Middle frontal gyrus (tissue), 1 donor: ENCODE results near the gene PIK3CG.
"Not testable (repeated sequence)": the region's sequence is repeated elsewhere in the genome, so short reads cannot be mapped to it uniquely, and the experiment has no call there.

Experiments used
- DNase-seq: peaks from one replicate; pipeline ENCODE4 v3.0.0-alpha.2; 2015; ENCODE audit warnings: low spot score; ENCODE audit errors: extremely low spot score

The PIK3CG gene

GRCh38 chr7:106885652-106886051 is 20.6 kb downstream of the PIK3CG start:
- DNase-seq = no peak

GRCh38 chr7:106887421-106887820 is 22.3 kb downstream of the PIK3CG start:
- no peak for DNase-seq

DNA sequence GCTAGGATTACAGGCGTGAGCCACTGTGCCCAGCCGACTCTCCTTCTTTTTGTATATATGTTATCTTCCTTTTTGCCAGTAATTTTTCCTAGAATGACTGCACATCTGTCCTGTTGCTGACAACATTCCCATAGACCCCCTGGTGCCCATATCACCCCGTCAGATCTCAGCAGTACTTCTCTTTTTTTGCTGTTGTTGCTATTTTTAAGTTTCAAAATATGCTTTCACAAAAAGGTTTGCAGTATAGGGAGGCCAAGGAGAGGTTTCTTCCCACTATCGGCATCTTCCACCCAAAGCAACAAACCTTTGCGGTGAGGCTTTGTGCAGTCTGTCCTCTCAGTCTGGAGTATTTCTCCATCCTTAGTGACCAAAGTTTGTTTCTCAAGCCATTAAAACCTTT is 23.1 kb downstream of the PIK3CG start:
- no peak for DNase-seq

DNA sequence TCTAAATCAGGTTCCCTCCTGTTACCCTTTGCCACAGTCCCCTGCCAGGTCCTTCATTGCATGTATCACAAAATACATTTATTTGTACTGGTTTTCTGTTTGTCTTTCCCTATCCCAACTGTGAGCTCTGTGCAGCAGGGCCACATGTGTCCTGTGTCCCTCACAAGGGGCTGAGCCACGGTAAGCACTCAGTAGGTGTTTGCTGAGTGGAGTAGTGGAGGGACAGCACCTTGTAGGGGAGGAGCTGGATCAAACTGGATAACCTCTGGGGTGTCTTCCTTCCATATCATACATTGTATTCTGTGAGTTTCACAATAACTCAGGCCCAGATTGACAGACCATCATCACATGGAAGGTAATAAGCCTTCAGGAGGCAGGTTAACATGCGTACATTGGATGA is 25.9 kb downstream of the PIK3CG start:
- DNase-seq = no peak

DNA sequence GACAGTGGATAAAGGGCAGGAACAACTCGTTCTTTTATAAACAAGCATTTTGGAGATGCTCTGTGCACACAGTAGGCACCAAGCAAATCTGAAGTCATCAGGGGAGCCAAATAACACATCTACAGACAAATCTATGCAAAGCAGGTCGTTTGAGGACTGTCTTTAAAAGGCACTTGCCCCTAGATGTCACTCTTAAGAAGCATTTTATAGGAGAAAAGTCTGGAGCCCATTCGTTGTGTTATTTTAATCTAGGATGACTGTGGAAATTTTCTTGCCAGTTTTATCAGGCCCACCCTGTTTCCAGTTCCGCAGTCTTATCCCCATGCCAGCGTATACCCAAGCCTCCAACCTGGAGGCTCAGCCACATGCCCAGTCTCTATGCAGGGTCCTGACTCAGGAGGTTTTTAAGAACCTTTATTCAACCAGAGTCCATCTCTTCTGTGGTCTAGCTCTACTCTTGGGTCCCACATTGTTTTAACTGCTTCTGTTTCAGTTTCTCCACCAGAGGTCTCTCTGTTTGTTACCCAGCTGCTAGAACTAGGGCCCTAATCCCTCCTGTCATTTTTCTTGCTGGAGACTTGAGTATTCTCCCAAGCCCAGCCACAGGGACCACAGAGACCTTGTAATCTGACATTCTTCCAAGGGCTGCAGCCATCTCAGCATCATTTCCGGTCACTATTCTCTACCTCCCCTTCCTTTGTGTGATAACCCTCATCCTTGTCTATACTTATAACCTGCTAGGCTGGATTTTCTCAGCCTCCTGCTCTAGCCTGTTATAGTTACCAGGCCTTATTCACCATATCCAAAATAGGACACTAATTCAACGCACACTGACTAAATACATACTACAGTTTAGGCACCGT is 26.7 kb downstream of the PIK3CG start:
- DNase-seq = no peak

DNA sequence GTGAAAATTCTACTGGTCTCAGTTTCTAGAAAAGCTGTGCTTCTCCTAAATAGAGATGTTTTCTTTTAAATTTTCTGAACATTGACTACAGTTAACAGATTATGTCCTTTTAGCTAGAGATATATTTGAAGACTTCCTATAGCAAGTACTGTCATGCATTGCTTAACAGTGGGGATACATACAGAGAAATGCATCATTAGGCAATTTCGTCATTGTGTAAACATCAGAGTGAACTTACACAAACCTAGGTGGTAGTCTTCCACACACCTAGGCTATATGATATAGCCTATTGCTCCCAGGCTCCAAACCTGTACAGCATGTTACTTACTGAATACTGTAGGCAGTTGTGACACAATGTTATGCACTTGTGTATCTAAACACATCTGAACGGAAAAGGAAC is 28.5 kb downstream of the PIK3CG start:
- DNase-seq = no peak

DNA sequence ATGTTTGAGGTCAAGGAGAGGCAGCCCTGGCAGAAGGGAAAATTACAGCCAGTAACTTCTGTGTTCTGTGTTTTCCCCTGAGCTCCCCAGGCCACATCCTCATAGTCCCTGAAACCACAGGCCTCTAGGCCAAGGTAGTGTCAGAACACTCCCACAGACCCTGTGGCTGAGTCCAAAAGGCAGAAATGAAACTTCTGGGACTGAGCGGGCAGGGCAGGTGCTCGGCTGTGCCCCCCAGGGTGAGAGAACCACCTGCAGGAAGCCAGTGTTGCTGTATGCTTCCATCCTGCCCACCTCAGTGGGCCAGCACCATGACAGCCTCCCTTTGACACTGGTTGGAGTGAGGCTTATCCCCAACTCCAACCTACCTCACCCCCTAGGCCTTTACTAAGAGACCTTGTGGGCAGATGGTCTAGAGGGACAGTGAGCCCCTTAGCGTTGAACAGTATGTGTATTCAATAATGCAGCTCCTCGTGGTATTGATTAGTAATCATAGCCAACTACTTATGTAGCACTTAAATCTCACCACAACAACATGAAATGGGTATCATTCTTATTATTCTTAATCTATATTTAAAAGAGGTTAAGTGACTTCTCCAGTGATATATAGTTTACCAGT is 30.3 kb downstream of the PIK3CG start:
- DNase-seq = no peak

DNA sequence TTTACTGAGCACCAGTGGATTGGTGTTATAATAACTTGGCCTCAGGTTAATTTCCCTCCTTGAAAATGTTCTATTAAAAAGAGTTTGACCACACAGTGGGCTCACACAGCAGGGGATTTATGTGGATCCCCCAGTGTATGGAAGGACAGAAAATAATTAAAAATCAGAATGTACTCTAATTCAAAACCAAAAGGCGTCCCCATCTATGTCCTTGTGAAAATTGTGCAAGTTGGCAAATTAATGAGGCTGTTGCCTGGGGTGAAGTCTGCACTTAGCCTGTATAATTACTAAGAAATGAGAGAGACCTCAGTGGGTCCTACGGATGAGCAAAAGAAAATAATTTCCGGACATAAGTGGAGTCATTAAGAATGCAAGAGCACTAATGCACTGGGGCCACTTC is 31.1 kb downstream of the PIK3CG start:
- DNase-seq = no peak

DNA sequence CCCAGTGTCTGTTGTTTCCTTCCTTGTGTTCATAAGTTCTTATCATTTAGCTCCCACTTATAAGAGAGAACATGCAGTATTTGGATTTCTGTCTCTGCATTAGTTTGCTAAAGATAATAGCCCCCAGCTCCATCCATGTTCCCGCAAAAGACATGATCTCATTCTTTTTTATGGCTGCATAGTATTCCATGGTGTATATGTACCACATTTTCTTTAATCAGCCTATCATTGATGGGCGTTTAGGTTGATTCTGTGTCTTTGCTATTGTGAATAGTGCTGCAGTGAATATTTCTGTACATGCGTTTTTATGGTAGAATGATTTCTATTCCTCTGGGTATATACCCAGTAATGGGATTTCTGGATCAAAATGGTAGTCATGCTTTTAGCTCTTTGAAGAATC is 32.5 kb downstream of the PIK3CG start:
- DNase-seq = not testable (repeated sequence)

GRCh38 chr7:106898967-106899366 is 33.9 kb downstream of the PIK3CG start:
- DNase-seq = not testable (repeated sequence)

- no peak for DNase-seq
These were observed 36.9 kb downstream of the PIK3CG start for GRCh38 chr7:106901828-106902441.

- no peak for DNase-seq
These were observed 40.7 kb downstream of the PIK3CG start for GRCh38 chr7:106905734-106906133.

GRCh38 chr7:106911959-106912358 is 46.9 kb downstream of the PIK3CG start:
- no peak for DNase-seq

GRCh38 chr7:106914018-106914607 is 49.0 kb downstream of the PIK3CG start:
- no peak for DNase-seq

DNA sequence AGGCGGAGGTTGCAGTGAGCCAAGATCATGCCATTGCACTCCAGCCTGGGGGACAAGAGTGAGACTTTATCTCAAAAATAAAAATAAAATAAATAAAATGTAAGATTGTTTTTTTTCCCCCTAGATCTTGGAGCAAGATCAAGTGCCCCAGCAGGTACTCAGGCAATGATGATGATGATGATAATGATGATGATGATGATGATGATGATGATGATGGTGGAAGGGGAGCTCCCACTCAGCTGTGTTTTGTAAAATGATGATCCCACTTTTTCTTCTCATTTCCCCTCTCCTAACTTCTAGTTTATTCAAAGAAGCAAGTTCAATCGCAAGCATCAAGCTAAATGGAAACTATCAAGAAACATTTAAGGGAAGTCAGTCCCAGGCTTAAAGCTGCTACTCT is 50.3 kb downstream of the PIK3CG start:
- DNase-seq = no peak

DNA sequence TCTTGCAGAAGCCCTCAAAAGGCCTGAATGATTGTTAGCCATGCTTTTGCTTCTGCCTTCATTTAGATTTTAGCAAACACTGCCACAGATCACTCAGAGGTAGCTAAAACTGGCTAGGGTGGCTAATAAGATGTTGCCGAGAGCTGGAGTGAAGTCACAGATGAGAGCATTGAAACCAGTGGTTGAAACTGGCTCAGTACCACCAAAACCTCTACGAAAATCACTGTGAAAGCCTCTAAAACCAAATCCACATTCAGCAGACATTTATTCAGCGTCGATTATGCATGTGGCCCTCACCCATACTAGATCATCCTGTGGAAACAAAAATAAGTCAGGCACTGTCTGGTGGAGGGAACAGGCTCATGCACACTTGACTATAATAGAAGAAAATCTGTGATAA is 50.8 kb downstream of the PIK3CG start:
- no peak for DNase-seq

DNA sequence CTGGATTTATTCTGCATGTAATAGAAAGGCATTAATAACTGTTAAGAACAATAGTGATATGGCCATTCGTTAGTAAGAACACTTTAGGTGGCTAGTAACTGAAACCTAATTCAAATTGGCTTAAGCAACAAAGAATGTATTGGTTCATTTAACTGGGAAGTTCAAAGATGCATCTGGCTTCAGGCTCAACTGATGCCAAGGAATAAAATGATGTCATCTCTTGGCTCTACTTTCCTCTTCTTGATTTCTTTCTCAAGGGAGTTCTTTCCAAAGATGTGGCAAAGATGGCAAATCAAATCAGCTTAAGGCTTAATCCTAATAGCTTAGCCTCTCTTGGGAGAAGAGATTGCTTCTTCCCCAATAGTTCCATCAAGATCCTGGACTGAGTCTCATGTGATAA is 51.6 kb downstream of the PIK3CG start:
- DNase-seq = no peak

DNA sequence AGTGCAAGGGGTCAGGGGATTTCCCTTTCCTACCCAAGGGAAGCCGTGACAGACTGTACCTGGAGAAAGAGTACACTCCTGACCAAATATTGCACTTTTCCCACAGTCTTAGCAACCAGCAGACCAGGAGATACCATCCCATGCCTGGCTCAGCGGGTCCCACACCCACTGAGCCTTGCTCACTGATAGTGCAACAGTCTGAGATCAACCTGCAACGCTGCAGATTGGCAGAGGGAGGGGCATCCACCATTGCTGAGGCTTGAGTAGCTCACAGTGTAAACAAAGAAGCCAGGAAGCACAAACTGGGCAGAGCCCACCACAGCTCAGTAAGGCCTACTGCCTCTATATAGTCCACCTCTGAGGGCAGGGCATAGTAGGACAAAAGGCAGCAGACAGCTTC is 53.9 kb downstream of the PIK3CG start:
- no peak for DNase-seq

DNA sequence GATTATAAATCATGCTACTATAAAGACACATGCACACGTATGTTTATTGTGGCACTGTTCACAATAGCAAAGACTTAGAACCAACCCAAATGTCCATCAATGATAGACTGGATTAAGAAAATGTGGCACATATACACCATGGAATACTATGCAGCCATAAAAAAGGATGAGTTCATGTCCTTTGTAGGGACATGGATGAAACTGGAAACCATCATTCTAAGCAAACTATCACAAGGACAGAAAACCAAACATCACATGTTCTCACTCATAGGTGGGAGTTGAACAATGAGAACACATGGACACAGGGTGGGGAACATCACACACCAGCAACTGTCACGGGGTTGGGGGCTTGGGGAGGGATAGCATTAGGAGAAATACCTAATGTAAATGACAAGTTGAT is 59.4 kb downstream of the PIK3CG start:
- not testable (repeated sequence) for DNase-seq

- peak; percentile 13 for DNase-seq
These were observed 61.8 kb downstream of the PIK3CG start for GRCh38 chr7:106926892-106927291.

DNA sequence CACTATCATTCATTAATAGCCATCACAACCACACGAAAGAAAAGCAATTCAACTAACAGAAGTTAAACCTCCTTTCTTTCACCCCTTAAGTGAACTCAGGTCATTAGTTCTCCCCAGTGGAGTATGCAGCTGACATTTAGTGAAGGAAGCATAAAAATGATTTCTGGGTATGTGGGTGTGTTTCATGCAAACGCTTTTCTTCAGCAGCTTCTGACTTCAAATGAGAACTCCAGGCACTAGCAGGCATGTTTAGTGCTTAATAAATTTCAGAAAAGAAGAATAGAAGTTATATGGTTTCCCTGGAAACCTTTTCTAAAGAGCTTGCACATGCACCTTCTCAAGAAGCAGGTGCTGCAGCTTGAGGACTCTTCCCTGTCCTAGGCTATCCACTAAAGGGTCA is 62.5 kb downstream of the PIK3CG start:
- no peak for DNase-seq

- DNase-seq = not testable (repeated sequence)
These were observed 64.5 kb downstream of the PIK3CG start for GRCh38 chr7:106929616-106930015.
